Measurements from ENCODE around the gene ANKRD50. TPM values are rescaled to one million over a fixed set of nuclear protein-coding genes. Genes with fewer than 3 reads are reported as not detected.

ANKRD50 gene
- total RNA-seq, 1 donor from 2014 or later: 11.7 TPM

DNA sequence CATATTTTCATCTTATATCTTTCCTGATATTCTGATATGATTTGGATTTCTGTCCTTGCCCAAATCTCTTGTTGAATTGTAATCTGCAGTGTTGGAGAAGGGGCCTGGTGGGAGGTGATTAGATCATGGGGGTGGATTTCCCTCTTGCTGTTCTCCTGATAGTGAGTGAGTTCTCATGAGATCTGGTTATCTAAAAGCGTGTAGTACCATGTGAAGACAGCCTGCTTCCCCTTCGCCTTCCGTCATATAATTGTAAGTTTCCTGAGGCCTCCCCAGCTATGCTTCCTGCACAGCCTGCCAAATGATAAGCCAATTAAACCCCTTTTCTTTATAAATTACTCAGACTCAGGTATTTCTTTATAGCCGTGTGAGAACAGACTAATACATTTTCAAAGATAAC, 77.2 kb downstream of the ANKRD50 start:
- DNase-seq (ENCODE audit: low spot score): no peak

DNA sequence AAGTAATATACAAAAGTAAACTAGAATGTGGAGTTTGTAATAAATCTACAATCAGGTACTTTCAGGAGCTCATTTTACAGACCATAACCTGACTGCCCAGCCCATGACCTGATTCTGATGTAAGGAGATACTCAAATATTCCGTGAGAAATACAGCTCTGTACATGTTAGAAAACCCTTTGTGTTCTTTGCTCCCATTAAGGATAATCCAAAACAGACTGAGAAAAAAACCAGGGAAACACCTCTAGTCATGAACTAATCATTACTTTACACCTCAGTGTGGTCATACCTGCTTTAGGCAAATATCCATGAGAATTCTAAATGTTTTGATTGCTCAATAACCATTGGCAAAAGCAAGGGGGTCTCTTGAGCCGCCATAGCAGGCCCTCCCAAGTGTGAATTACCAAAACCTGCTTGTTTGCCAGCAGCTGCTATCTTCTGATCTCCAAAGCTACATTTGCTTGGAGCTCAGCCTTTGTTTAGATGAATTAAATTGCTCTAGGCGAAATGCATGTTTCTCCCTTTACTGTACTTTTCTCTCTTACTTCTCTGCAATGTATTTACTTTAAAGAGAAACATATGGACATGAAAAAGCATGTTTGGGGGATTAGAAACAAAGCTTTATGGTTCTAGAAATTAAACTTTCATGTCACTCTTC, 79.1 kb downstream of the ANKRD50 start:
- DNase-seq (ENCODE audit: low spot score): no peak

DNA sequence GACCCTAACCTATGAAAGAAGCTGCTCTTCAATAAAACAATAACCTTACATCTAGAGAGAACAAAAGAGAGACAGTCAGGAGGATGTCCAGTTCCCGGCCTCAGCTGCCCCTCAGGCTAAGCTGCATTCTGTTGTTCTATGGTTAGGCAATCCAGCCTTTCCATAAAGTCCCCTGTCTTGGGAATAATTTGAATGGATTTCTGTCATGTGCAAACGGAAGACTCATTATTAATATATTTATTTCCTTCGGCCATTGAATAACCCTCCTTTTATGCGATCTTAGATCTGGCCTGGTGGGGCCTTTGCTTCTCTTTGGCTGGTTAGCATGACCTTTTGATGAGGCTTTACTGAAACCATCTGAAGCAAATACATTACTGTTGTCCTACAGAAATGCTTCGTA, 80.1 kb downstream of the ANKRD50 start:
- no peak for DNase-seq (ENCODE audit: low spot score)

DNA sequence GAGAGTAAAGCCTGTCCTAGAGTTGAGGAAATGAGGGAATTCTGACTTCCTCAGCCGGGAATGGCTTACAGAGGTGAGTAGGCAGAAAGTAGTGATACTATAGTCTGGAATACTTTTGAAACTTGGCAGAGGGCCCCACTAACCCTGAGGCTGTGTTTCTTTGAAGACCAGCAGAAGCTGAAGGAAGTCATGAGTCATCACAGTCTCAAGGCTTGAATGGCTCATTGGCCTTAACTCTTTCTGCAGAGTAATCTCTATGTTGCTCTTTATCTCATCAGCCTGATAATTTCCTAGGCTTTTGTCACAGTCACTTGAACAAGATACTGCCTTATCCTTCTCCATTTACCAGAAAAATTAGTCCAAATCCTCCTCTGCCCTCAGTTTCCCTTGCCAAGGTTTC, 80.8 kb downstream of the ANKRD50 start:
- no peak for DNase-seq (ENCODE audit: low spot score)

DNA sequence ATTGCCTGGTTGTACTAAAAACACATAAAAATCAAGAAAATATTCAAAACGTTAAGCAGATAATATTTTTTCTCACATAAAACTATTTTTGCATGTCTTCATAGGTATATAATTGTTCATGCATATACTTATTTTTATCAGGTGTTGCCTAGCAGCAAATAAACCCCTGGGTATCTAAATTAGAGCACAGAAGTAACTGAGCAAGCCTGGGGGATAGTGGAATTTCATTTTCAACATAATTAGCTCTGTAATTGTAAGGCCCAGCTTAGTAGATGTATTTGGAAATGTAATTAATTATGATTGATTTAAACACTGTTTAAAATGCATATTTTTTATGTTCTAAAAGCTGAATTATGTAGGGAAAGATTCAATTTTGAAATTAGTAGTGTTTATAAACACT, 82.9 kb downstream of the ANKRD50 start:
- DNase-seq (ENCODE audit: low spot score): no peak
